GM18519 (cell line): ENCODE measurements around the gene TTLL13.
"Not testable (repeated sequence)": the region's sequence is repeated elsewhere in the genome, so short reads cannot be mapped to it uniquely, and the experiment has no call there.

Source experiments
- ATAC-seq: cut with Tn5 transposase; IDR thresholded peaks from one replicate; pipeline ENCODE4 v1.9.1; 2021; ENCODE audit warnings: mild to moderate bottlenecking, moderate library complexity; ENCODE audit not compliant: unreplicated experiment, low FRiP score

TTLL13 gene

GRCh38 chr15:90234096-90234988 is 15.0 kb upstream of the TTLL13 start, which contains the start of gene GDPGP1:
GDPGP1 (plus strand) TSS chr15:90234209; CDS start chr15:90240909, 6,700 bp downstream.
- peak; percentile 59 for ATAC-seq

GRCh38 chr15:90239371-90239770 is 10.0 kb upstream of the TTLL13 start:
- ATAC-seq = no peak

- ATAC-seq = no peak
These were observed 8.5 kb upstream of the TTLL13 start for GRCh38 chr15:90240856-90241255.

GRCh38 chr15:90241343-90242192 is 7.8 kb upstream of the TTLL13 start:
- ATAC-seq = no peak

- ATAC-seq = no peak
These were observed 5.3 kb upstream of the TTLL13 start for GRCh38 chr15:90243943-90244639.

GRCh38 chr15:90248789-90249202 is 560 bp upstream of the TTLL13 start:
- no peak for ATAC-seq

- no peak for ATAC-seq
These were observed 8.4 kb downstream of the TTLL13 start for GRCh38 chr15:90257776-90258175.

GRCh38 chr15:90259524-90259923 is 10.2 kb downstream of the TTLL13 start:
- ATAC-seq = peak; percentile 68

- ATAC-seq = not testable (repeated sequence)
These were observed 11.4 kb downstream of the TTLL13 start for GRCh38 chr15:90260731-90261130.

- ATAC-seq = no peak
These were observed 12.5 kb downstream of the TTLL13 start for GRCh38 chr15:90261811-90262210.

- no peak for ATAC-seq
These were observed 13.1 kb downstream of the TTLL13 start for GRCh38 chr15:90262426-90262825.

- ATAC-seq = no peak
These were observed 15.3 kb downstream of the TTLL13 start for GRCh38 chr15:90264671-90265070.

- ATAC-seq = peak; percentile 86
These were observed 16.1 kb downstream of the TTLL13 start, which contains the start of gene NGRN for GRCh38 chr15:90265271-90266060. NGRN (plus strand) TSS chr15:90265672; CDS start chr15:90265713, 41 bp downstream.

GRCh38 chr15:90266061-90266431 is 16.7 kb downstream of the TTLL13 start:
- ATAC-seq = no peak

GRCh38 chr15:90266485-90266884 is 17.1 kb downstream of the TTLL13 start:
- no peak for ATAC-seq

GRCh38 chr15:90268415-90268814 is 19.1 kb downstream of the TTLL13 start:
- ATAC-seq = no peak

GRCh38 chr15:90270502-90271150 is 21.3 kb downstream of the TTLL13 start:
- ATAC-seq = no peak

- ATAC-seq = no peak
These were observed 22.3 kb downstream of the TTLL13 start for GRCh38 chr15:90271459-90272166.

GRCh38 chr15:90278467-90278866 is 29.1 kb downstream of the TTLL13 start:
- ATAC-seq = not testable (repeated sequence)
